Measurements from ENCODE around the gene FUT8.

Gene FUT8

DNA sequence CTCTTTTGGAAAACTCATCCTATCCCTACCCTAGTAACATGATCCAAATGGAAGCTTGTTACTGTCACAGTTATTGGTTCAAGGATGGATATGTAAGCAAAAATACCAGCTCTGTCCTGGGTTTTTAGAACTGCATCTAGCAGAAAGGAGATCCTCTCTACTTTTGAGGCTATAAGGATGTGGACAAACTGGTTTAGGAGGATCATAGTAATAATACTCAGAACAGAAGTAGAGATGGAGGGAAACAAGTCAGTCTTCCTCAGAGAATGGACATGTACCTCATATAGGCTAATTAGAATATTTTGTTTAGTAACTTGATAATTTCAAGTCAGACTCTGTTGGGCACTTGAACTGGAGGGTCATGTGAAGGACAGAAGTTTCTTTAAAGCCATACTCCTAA is 26.6 kb downstream of the FUT8 start (continued):
- TF ChIP-seq ZNF8 (CRISPR knock-in tag; IDR thresholded peaks at IDR 0.05) = no peak
- no peak for TF ChIP-seq PPARA (CRISPR knock-in tag; IDR thresholded peaks at IDR 0.05; ENCODE audit: borderline replicate concordance)
- TF ChIP-seq SNAI2 (CRISPR knock-in tag; IDR thresholded peaks at IDR 0.05) = no peak
- TF ChIP-seq RARB (CRISPR knock-in tag; IDR thresholded peaks at IDR 0.05) = no peak
- no peak for TF ChIP-seq ESRRG (CRISPR knock-in tag; IDR thresholded peaks at IDR 0.05)
- TF ChIP-seq, protein P1, sequence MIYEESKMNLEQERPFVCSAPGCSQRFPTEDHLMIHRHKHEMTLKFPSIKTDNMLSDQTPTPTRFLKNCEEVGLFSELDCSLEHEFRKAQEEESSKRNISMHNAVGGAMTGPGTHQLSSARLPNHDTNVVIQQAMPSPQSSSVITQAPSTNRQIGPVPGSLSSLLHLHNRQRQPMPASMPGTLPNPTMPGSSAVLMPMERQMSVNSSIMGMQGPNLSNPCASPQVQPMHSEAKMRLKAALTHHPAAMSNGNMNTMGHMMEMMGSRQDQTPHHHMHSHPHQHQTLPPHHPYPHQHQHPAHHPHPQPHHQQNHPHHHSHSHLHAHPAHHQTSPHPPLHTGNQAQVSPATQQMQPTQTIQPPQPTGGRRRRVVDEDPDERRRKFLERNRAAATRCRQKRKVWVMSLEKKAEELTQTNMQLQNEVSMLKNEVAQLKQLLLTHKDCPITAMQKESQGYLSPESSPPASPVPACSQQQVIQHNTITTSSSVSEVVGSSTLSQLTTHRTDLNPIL (CRISPR knock-in tag; IDR thresholded peaks at IDR 0.05; ENCODE audit: low read depth) = no peak
- TF ChIP-seq ZFP3 (CRISPR knock-in tag; IDR thresholded peaks at IDR 0.05) = no peak
- TF ChIP-seq, protein P2, sequence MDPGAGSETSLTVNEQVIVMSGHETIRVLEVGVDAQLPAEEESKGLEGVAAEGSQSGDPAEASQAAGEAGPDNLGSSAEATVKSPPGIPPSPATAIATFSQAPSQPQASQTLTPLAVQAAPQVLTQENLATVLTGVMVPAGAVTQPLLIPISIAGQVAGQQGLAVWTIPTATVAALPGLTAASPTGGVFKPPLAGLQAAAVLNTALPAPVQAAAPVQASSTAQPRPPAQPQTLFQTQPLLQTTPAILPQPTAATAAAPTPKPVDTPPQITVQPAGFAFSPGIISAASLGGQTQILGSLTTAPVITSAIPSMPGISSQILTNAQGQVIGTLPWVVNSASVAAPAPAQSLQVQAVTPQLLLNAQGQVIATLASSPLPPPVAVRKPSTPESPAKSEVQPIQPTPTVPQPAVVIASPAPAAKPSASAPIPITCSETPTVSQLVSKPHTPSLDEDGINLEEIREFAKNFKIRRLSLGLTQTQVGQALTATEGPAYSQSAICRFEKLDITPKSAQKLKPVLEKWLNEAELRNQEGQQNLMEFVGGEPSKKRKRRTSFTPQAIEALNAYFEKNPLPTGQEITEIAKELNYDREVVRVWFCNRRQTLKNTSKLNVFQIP (CRISPR knock-in tag; IDR thresholded peaks at IDR 0.05; ENCODE audit: borderline replicate concordance, low read depth) = no peak

DNA sequence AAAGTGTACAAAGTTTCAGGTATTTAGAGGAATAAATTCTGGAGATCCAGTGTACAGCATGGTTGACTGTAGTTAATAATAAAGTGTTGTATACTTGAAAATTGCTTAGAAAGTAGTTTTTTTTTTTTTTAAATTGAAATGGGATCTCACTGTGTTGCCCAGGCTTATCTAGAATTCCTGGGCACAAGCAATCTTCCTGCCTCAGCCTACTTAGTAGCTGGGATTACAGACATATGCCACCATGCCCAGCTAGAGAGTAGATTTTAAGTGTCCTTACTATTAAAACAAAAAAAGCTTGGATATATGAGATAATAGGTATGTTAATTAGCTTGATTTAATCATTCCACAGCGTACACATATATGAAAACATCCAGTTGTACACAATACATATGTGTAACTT is 27.7 kb downstream of the FUT8 start:
- TF ChIP-seq ZFP3 (CRISPR knock-in tag; IDR thresholded peaks at IDR 0.05) (no peak), ESRRG (CRISPR knock-in tag; IDR thresholded peaks at IDR 0.05) (no peak), CSDC2 (CRISPR knock-in tag; IDR thresholded peaks at IDR 0.05) (no peak)
- TF ChIP-seq, protein P2 (CRISPR knock-in tag; IDR thresholded peaks at IDR 0.05; ENCODE audit: borderline replicate concordance, low read depth) = no peak
- no peak for ATAC-seq

DNA sequence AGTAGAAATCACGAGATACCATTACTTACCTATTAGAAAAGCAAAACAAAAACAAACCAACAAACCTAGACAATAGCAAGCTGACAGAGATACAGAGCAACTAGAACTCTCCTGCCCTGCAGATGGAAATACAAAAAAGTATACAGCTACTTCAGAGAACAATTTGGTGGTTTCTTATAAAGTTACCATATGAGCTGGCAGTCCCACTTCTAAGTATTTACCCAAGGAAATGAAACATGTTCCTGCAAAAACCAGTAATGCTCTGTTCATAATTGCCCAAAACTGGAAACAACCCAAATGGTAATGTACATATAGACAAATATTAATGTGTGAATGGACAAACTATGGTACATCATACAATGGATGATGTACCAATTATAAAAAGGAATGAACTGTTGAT is 31.7 kb downstream of the FUT8 start:
- ATAC-seq = no peak

DNA sequence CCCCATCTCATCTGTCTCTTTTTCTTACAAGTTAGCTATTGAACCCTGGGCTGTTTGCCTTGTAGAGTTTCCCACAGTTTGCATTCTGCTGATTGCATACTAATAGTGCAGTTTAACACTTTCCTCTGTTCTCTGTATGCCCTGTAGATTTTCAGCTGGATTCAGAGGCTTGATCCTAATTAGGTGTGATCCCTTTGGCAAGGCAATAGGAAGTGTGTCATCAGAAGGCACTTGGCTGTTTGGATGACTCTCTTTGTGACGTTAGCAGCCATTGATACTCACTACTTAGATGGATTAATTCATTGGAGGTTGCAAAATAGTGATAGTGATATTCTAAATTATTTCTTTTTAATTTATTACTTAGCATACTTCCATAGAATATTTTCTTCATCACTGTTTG is 33.6 kb downstream of the FUT8 start:
- TF ChIP-seq, protein P1 (CRISPR knock-in tag; IDR thresholded peaks at IDR 0.05; ENCODE audit: low read depth) = no peak
- TF ChIP-seq TCF4 (CRISPR knock-in tag; IDR thresholded peaks at IDR 0.05; ENCODE audit: borderline replicate concordance) = no peak
- no peak for TF ChIP-seq ZFP30 (CRISPR knock-in tag; IDR thresholded peaks at IDR 0.05)
- TF ChIP-seq ISL1 (CRISPR knock-in tag; IDR thresholded peaks at IDR 0.05) = no peak
- no peak for TF ChIP-seq GLIS3 (CRISPR knock-in tag; IDR thresholded peaks at IDR 0.05)
- TF ChIP-seq ZFP3 (CRISPR knock-in tag; IDR thresholded peaks at IDR 0.05) = no peak
- no peak for TF ChIP-seq ZNF8 (CRISPR knock-in tag; IDR thresholded peaks at IDR 0.05)
- no peak for TF ChIP-seq ZNF565 (CRISPR knock-in tag; conservative IDR thresholded peaks at IDR 0.05; ENCODE audit: low read depth)
- peak; percentile 57; the same call in 1 of the 2 replicates for TF ChIP-seq TOX (CRISPR knock-in tag; IDR thresholded peaks at IDR 0.05; ENCODE audit: borderline replicate concordance)
- TF ChIP-seq ZC3H10 (CRISPR knock-in tag; IDR thresholded peaks at IDR 0.05) = peak; percentile 74; the same call in 1 of the 2 replicates
- TF ChIP-seq, protein P2 (CRISPR knock-in tag; IDR thresholded peaks at IDR 0.05; ENCODE audit: borderline replicate concordance, low read depth) = no peak
- ATAC-seq = peak; percentile 88

More for the DNA sequence above, 31.7 kb downstream of the FUT8 start:
- TF ChIP-seq ZNF8 (CRISPR knock-in tag; IDR thresholded peaks at IDR 0.05) (no peak), TOX (CRISPR knock-in tag; IDR thresholded peaks at IDR 0.05; ENCODE audit: borderline replicate concordance) (no peak), OSR1 (CRISPR knock-in tag; IDR thresholded peaks at IDR 0.05) (no peak), ZFP3 (CRISPR knock-in tag; IDR thresholded peaks at IDR 0.05) (no peak), ARNTL (CRISPR knock-in tag; IDR thresholded peaks at IDR 0.05; ENCODE audit: borderline replicate concordance, low read depth) (no peak), ISL1 (CRISPR knock-in tag; IDR thresholded peaks at IDR 0.05) (no peak), ZNF70 (CRISPR knock-in tag; IDR thresholded peaks at IDR 0.05) (no peak)
- TF ChIP-seq, protein P2 (CRISPR knock-in tag; IDR thresholded peaks at IDR 0.05; ENCODE audit: borderline replicate concordance, low read depth) = no peak
